Endometrium (tissue), 2 donors: ENCODE results near the gene KRTAP4-9.
"Not testable (repeated sequence)": the region's sequence is repeated elsewhere in the genome, so short reads cannot be mapped to it uniquely, and the experiment has no call there.

Experiments
- FAIRE-seq: peaks from 2 replicates; lab custom pipeline; 2012; peaks lifted over from hg19 to GRCh38; lab: Jason Lieb, UNC
- donor health status: control.
- donor health status: control.

KRTAP4-9 gene

GRCh38 chr17:41105347-41105746, at the start of gene KRTAP4-9:
KRTAP4-9 (plus strand) TSS chr17:41105389; CDS start chr17:41105389, 0 bp downstream.
- FAIRE-seq, result not testable (repeated sequence)

GRCh38 chr17:41057547-41057946, 47.6 kb upstream of the KRTAP4-9 start:
- no peak for FAIRE-seq

- no peak for FAIRE-seq
Observed at GRCh38 chr17:41058741-41059140, 46.4 kb upstream of the KRTAP4-9 start.

GRCh38 chr17:41059276-41060051, 45.7 kb upstream of the KRTAP4-9 start:
- FAIRE-seq, result peak; percentile 57

GRCh38 chr17:41060052-41060604, 45.1 kb upstream of the KRTAP4-9 start, which contains the start of gene KRTAP2-3:
KRTAP2-3 (minus strand) TSS chr17:41060114; CDS start chr17:41060050, 64 bp downstream.
- FAIRE-seq, result no peak

GRCh38 chr17:41061964-41062363, 43.2 kb upstream of the KRTAP4-9 start:
- peak; percentile 93 for FAIRE-seq

- no peak for FAIRE-seq
Observed at GRCh38 chr17:41063449-41063848, 41.7 kb upstream of the KRTAP4-9 start.

- FAIRE-seq, result no peak
Observed at GRCh38 chr17:41064301-41064700, 40.9 kb upstream of the KRTAP4-9 start.

GRCh38 chr17:41065016-41065689, 40.0 kb upstream of the KRTAP4-9 start:
- not testable (repeated sequence) for FAIRE-seq

GRCh38 chr17:41065829-41066624, 39.2 kb upstream of the KRTAP4-9 start, which contains the start of gene KRTAP2-4:
KRTAP2-4 (minus strand) TSS chr17:41065879; CDS start chr17:41065845, 34 bp downstream.
- FAIRE-seq, result no peak

GRCh38 chr17:41067281-41067680, 37.9 kb upstream of the KRTAP4-9 start:
- no peak for FAIRE-seq

- no peak for FAIRE-seq
Observed at GRCh38 chr17:41069031-41069430, 36.2 kb upstream of the KRTAP4-9 start.

- no peak for FAIRE-seq
Observed at GRCh38 chr17:41071606-41072360, 33.4 kb upstream of the KRTAP4-9 start.

- FAIRE-seq, result no peak
Observed at GRCh38 chr17:41073676-41074075, 31.5 kb upstream of the KRTAP4-9 start.

- FAIRE-seq, result no peak
Observed at GRCh38 chr17:41076788-41077187, 28.4 kb upstream of the KRTAP4-9 start.

- FAIRE-seq, result no peak
Observed at GRCh38 chr17:41082626-41083025, 22.6 kb upstream of the KRTAP4-9 start.

GRCh38 chr17:41083427-41083826, 21.8 kb upstream of the KRTAP4-9 start:
- not testable (repeated sequence) for FAIRE-seq

- FAIRE-seq, result not testable (repeated sequence)
Observed at GRCh38 chr17:41084100-41084856, 20.9 kb upstream of the KRTAP4-9 start, which contains the start of gene KRTAP4-7. KRTAP4-7 (plus strand) TSS chr17:41084150; CDS start chr17:41084207, 57 bp downstream.

GRCh38 chr17:41088760-41089352, 16.3 kb upstream of the KRTAP4-9 start:
- not testable (repeated sequence) for FAIRE-seq

- FAIRE-seq, result no peak
Observed at GRCh38 chr17:41096055-41096454, 9.1 kb upstream of the KRTAP4-9 start.
